SK-N-SH treated with all-trans-retinoic acid at 6 μM for 48 hours (cell line): ENCODE data around the gene GLIS1.

Experiments
- ATAC-seq: fragments of 200-7000 bp; cut with Tn5 transposase; 3 replicates; pipeline ENCODE4 v1.9.1; 2020; ENCODE audit warnings: mild to moderate bottlenecking, moderate library complexity
- ARNTL ChIP-seq: fragments of 450-650 bp; formaldehyde crosslinking; IDR thresholded peaks from 2 replicates; pipeline ENCODE4 v1.5.0; 2020; ENCODE audit warnings: low read depth, mild to moderate bottlenecking, moderate library complexity, borderline replicate concordance
- BACH2 ChIP-seq: fragments of 250-450 bp; sonication (Bioruptor Pico); IDR thresholded peaks from 2 replicates; pipeline ENCODE4 v1.9.0; 2021; ENCODE audit warnings: mild to moderate bottlenecking, borderline replicate concordance
- CSDC2 ChIP-seq: fragments of 250-450 bp; sonication (Bioruptor Pico); IDR thresholded peaks from 2 replicates; pipeline ENCODE4 v1.5.0; 2020; ENCODE audit warnings: mild to moderate bottlenecking, moderate library complexity
- CSRNP3 ChIP-seq: fragments of 250-450 bp; sonication (Bioruptor Pico); IDR thresholded peaks from 2 replicates; pipeline ENCODE4 v1.5.1; 2021; ENCODE audit warnings: mild to moderate bottlenecking, moderate library complexity
- ESRRG ChIP-seq: fragments of 250-450 bp; sonication (Bioruptor Pico); IDR thresholded peaks from 2 replicates; pipeline ENCODE4 v1.6.1; 2021; ENCODE audit warnings: mild to moderate bottlenecking
- GLIS3 ChIP-seq: fragments of 250-450 bp; sonication (Bioruptor Pico); IDR thresholded peaks from 2 replicates; pipeline ENCODE4 v1.5.0; 2020; ENCODE audit warnings: mild to moderate bottlenecking, moderate library complexity
- ISL1 ChIP-seq: fragments of 250-450 bp; sonication (Bioruptor Pico); IDR thresholded peaks from 2 replicates; pipeline ENCODE4 v2.1.2; 2022; ENCODE audit warnings: mild to moderate bottlenecking, moderate library complexity
- PATZ1 ChIP-seq: fragments of 250-450 bp; sonication (Bioruptor Pico); IDR thresholded peaks from 2 replicates; pipeline ENCODE4 v1.8.0; 2020; ENCODE audit warnings: mild to moderate bottlenecking, moderate library complexity, borderline replicate concordance
- POU6F1 ChIP-seq: fragments of 250-450 bp; sonication (Bioruptor Pico); IDR thresholded peaks from 2 replicates; pipeline ENCODE4 v1.8.0; 2021; ENCODE audit warnings: low read depth, mild to moderate bottlenecking, moderate library complexity, borderline replicate concordance
- PPARA ChIP-seq: fragments of 250-450 bp; sonication (Bioruptor Pico); IDR thresholded peaks from 2 replicates; pipeline ENCODE4 v1.5.0; 2020; ENCODE audit warnings: mild to moderate bottlenecking, borderline replicate concordance
- RARB ChIP-seq: fragments of 250-450 bp; sonication (Bioruptor Pico); IDR thresholded peaks from 2 replicates; pipeline ENCODE4 v1.8.0; 2021; ENCODE audit warnings: mild to moderate bottlenecking, moderate library complexity
- SNAI2 ChIP-seq: fragments of 250-450 bp; sonication (Bioruptor Pico); IDR thresholded peaks from 2 replicates; pipeline ENCODE4 v1.5.0; 2020; ENCODE audit warnings: mild to moderate bottlenecking, moderate library complexity
- TCF4 ChIP-seq: fragments of 250-450 bp; sonication (Bioruptor Pico); IDR thresholded peaks from 2 replicates; pipeline ENCODE4 v1.8.0; 2021; ENCODE audit warnings: mild to moderate bottlenecking, moderate library complexity, borderline replicate concordance
- TOX ChIP-seq: fragments of 250-450 bp; sonication (Bioruptor Pico); IDR thresholded peaks from 2 replicates; pipeline ENCODE4 v1.8.0; 2021; ENCODE audit warnings: mild to moderate bottlenecking, moderate library complexity, borderline replicate concordance
- TSHZ2 ChIP-seq: fragments of 250-450 bp; sonication (Bioruptor Pico); IDR thresholded peaks from 2 replicates; pipeline ENCODE4 v1.5.0; 2020; ENCODE audit warnings: mild to moderate bottlenecking, moderate library complexity
- ZC3H10 ChIP-seq: fragments of 250-450 bp; sonication (Bioruptor Pico); IDR thresholded peaks from 2 replicates; pipeline ENCODE4 v1.5.1; 2021; ENCODE audit warnings: mild to moderate bottlenecking, moderate library complexity
- ZFP3 ChIP-seq: fragments of 250-450 bp; sonication (Bioruptor Pico); IDR thresholded peaks from 2 replicates; pipeline ENCODE4 v1.5.0; 2020; ENCODE audit warnings: mild to moderate bottlenecking, moderate library complexity
- ZFP30 ChIP-seq: fragments of 450-650 bp; formaldehyde crosslinking; IDR thresholded peaks from 2 replicates; pipeline ENCODE4 v1.5.0; 2022; ENCODE audit warnings: mild to moderate bottlenecking, moderate library complexity
- ZNF565 ChIP-seq: fragments of 450-650 bp; formaldehyde crosslinking; conservative IDR thresholded peaks from 2 replicates; pipeline ENCODE4 v1.5.0; 2020; ENCODE audit warnings: low read depth, mild to moderate bottlenecking, moderate library complexity
- ZNF70 ChIP-seq: fragments of 450-650 bp; formaldehyde crosslinking; IDR thresholded peaks from 2 replicates; pipeline ENCODE4 v1.5.0; 2020; ENCODE audit warnings: mild to moderate bottlenecking, moderate library complexity
- ZNF8 ChIP-seq: fragments of 450-650 bp; formaldehyde crosslinking; IDR thresholded peaks from 2 replicates; pipeline ENCODE4 v1.5.0; 2020; ENCODE audit warnings: mild to moderate bottlenecking, moderate library complexity

GLIS1 gene

GRCh38 chr1:53501065-53502005 is 237.6 kb downstream of the GLIS1 start:
- no peak for TF ChIP-seq BACH2 (CRISPR knock-in tag)
- TF ChIP-seq ZC3H10 (CRISPR knock-in tag), result no peak
- no peak for TF ChIP-seq ZFP3 (CRISPR knock-in tag)
- no peak for TF ChIP-seq ARNTL (CRISPR knock-in tag)
- no peak for TF ChIP-seq CSRNP3 (CRISPR knock-in tag)
- no peak for TF ChIP-seq GLIS3 (CRISPR knock-in tag)
- TF ChIP-seq TCF4, result no peak
- TF ChIP-seq TOX, result no peak
- no peak for TF ChIP-seq TSHZ2 (CRISPR knock-in tag)
- TF ChIP-seq CSDC2 (CRISPR knock-in tag), result no peak
- TF ChIP-seq ESRRG (CRISPR knock-in tag), result no peak
- TF ChIP-seq SNAI2 (CRISPR knock-in tag), result no peak
- no peak for TF ChIP-seq PPARA
- no peak for TF ChIP-seq ZNF70 (CRISPR knock-in tag)
- TF ChIP-seq ISL1 (CRISPR knock-in tag), result no peak
- ATAC-seq, result no peak

- TF ChIP-seq ZFP3 (CRISPR knock-in tag) (no peak), PPARA (no peak), BACH2 (CRISPR knock-in tag) (no peak)
- no peak for ATAC-seq
These were observed 238.5 kb downstream of the GLIS1 start for GRCh38 chr1:53500204-53501064.

- no peak for ATAC-seq
- TF ChIP-seq POU6F1 (CRISPR knock-in tag) (no peak), ZNF565 (CRISPR knock-in tag) (no peak), TSHZ2 (CRISPR knock-in tag) (no peak), ZC3H10 (CRISPR knock-in tag) (no peak), GLIS3 (CRISPR knock-in tag) (no peak), CSRNP3 (CRISPR knock-in tag) (no peak), ZNF8 (CRISPR knock-in tag) (no peak), TOX (no peak), RARB (CRISPR knock-in tag) (no peak), SNAI2 (CRISPR knock-in tag) (no peak), BACH2 (CRISPR knock-in tag) (no peak), ZFP30 (CRISPR knock-in tag) (no peak), ZNF70 (CRISPR knock-in tag) (no peak), PATZ1 (CRISPR knock-in tag) (no peak), PPARA (no peak)
These were observed 239.4 kb downstream of the GLIS1 start for GRCh38 chr1:53499257-53500203.
